GM13977 (cell line): ENCODE data around the gene NOS3.

ENCODE experiments used
- DNase-seq: peaks from one replicate; pipeline ENCODE4 v3.0.0; 2012; ENCODE audit warnings: low spot score
- in situ Hi-C: fragments of 300-500 bp; cut with MboI; formaldehyde crosslinking; loops from one replicate; pipeline ENCODE4 v1.12.0; 2022; ENCODE audit warnings: low sequenced_read_pairs, low pct_unique_long_range_greater_than_20kb, mixed read lengths, inconsistent platforms; ENCODE audit not compliant: unreplicated experiment
- TF ChIP-seq, protein P1 (sequence below): IDR thresholded peaks from 2 replicates; pipeline ENCODE4 v1.5.1; 2012; ENCODE audit warnings: mild to moderate bottlenecking, control low read depth; ENCODE audit not compliant: insufficient read depth; ENCODE audit errors: extremely low read depth, missing control alignments

The NOS3 gene

DNA sequence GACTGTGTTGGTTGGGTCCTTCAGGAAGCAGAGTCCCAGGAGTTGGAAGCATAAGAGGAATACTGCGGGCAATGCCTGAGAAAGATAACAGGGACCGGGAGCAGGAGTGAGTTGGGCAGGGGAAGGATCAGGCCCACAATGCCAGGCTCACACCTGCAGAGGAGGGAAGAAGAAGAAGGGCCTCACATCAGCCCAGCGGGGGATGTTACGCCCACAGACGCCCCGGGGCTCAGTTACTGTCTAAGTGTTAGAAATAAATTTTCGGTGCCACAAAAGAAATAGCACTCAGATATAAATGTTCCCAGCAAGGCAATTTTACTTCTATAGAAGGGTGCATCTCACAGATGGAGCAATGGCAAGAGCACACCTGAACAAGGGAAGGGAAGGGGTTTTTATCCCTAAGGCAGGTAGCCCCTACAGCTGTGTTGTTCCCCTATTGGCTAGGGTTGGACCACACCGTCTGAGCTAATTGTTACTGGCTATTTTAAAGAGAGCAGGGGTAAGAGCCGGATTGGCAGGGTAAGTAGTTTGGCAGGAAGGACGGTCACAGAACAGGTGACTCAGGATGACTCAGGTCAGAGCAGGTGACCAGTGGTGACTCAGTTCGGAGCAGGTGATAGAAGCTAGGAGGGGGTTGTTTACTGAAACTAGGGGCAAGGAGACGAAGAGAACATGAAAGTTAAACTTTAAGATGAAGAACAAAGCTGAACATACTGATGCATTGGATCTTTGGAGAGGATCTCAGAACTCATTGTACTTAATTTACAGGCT, at the start of gene NOS3:
Gene NOS3, plus strand, starts transcription at position 602 of the 771 bp plus-strand sequence. CDS start 2,787 bp downstream, outside the sequence.
- DNase-seq = no peak
- TF ChIP-seq, protein P1, sequence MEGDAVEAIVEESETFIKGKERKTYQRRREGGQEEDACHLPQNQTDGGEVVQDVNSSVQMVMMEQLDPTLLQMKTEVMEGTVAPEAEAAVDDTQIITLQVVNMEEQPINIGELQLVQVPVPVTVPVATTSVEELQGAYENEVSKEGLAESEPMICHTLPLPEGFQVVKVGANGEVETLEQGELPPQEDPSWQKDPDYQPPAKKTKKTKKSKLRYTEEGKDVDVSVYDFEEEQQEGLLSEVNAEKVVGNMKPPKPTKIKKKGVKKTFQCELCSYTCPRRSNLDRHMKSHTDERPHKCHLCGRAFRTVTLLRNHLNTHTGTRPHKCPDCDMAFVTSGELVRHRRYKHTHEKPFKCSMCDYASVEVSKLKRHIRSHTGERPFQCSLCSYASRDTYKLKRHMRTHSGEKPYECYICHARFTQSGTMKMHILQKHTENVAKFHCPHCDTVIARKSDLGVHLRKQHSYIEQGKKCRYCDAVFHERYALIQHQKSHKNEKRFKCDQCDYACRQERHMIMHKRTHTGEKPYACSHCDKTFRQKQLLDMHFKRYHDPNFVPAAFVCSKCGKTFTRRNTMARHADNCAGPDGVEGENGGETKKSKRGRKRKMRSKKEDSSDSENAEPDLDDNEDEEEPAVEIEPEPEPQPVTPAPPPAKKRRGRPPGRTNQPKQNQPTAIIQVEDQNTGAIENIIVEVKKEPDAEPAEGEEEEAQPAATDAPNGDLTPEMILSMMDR = no peak
- in situ Hi-C loops = no loop called here

DNA sequence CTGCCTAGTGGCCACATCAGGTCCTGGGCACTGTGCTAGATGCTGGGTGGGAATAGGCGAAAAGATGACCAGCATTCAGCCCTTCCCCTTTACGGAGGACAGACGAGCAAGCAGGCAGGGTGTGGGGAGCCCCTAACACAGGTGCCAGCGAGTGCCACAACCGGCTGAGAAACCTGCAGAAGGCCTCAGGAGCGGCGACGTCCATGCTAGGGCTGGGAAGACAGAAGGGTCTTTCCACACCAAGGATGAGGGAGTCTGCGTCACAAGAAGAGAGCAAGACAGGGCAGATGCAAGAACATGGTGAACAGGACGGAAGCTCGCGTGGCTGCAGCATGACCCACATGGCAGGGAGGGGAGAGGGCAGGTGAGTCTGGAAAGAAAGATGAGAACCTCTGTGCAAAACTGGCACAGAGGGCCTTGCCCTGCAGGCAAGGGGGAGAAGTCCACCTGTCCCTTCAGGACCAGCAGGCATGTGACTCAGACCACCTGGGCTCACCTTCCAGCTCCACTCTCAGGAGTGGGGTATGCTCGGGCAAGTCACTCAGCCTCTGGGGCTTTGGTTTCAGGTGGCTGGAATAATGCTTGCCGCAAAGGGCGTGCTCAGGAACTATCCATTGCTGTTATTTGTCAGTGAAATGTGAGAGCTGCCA, 49.3 kb upstream of the NOS3 start:
- no peak for DNase-seq
- in situ Hi-C loops = no loop called here
- TF ChIP-seq, protein P1 = no peak

DNA sequence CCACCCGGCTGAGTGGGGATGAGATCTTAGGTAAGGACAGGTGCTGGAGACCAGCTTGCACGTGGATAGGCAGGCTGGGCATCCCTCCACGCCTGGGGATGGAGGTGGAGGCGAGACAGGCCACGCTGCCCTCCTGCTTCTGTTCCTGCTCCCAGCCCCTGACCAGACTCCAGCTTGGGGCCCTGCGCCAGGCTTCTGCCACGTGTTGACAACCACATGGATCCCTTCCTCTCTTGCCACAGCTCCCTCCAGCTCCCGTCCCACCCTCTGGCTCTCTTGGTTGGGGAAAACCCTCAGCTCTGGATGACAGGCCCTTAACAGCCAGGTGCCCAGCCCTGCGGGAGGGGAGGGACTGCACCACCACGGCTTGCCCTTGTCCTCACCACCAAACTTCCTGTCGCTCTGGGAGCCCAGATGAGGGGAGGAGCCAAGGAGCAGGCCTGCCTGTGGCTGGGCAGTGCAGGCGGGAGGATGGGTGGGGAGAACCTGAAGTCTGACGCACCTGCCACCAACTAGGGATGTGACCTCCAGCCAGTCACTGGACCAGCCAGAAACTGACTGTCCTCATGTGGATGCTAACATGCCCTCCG, 48.7 kb upstream of the NOS3 start:
- DNase-seq = no peak
- TF ChIP-seq, protein P1 = no peak
- in situ Hi-C loops = no loop called here

DNA sequence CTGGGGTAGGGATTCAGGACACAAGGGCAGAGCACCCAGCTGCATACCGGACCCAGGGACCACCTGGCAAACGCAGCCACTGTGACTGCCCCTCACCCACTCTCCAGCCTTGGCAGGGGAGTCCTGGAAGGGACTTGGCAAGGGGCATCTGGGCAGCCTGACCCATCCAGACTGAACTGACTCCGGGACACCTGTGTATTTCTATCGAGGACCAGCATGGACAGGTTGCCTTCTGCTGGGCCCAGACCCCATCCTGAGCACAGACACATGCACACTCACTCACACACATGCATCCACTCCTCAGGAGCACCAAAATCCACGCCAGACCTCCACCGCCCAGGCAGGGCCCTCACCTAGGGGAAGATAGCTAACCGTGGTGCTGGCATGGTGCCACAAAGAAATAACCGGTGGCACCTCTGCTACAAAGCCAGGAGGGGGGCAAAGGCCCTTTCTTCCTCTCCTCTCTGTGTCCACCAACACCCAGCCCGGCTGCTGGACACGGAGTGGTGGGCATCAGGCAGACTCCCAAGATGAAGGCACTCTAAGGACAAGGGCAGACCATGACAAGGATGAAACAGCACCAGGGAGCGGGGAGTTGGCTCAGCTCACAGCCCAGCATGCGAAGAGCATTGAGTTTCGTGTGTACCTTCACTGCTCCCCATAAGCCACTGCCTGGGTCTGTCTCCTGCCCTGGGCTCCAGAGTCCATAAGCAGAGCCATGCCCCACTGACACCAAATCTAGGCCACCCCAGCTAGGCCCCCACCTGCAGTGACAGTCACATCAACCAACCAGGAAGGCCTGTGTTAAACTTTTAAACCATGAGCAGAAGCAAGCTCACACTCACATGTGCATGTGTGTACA, 48.0 kb upstream of the NOS3 start:
- TF ChIP-seq, protein P1 = no peak
- in situ Hi-C loops = no loop called here
- no peak for DNase-seq

DNA sequence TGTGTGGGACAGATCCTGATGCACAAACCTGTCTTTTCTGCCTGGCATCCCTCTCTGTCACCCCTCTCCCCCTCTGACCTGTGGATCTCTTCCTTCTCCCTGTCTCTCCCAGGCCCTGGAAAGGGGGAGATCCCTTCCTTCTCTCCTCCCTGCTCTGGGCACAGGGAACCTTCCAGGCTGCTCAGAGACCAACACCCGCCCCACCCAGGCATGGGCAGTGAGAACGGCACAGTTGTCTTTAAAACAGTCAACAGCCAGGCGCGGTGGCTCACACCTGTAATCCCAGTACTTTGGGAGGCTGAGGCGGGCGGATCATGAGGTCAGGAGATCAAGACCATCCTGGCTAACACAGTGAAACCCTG, 47.4 kb upstream of the NOS3 start:
- TF ChIP-seq, protein P1 = no peak
- in situ Hi-C loops = no loop called here
- no peak for DNase-seq

DNA sequence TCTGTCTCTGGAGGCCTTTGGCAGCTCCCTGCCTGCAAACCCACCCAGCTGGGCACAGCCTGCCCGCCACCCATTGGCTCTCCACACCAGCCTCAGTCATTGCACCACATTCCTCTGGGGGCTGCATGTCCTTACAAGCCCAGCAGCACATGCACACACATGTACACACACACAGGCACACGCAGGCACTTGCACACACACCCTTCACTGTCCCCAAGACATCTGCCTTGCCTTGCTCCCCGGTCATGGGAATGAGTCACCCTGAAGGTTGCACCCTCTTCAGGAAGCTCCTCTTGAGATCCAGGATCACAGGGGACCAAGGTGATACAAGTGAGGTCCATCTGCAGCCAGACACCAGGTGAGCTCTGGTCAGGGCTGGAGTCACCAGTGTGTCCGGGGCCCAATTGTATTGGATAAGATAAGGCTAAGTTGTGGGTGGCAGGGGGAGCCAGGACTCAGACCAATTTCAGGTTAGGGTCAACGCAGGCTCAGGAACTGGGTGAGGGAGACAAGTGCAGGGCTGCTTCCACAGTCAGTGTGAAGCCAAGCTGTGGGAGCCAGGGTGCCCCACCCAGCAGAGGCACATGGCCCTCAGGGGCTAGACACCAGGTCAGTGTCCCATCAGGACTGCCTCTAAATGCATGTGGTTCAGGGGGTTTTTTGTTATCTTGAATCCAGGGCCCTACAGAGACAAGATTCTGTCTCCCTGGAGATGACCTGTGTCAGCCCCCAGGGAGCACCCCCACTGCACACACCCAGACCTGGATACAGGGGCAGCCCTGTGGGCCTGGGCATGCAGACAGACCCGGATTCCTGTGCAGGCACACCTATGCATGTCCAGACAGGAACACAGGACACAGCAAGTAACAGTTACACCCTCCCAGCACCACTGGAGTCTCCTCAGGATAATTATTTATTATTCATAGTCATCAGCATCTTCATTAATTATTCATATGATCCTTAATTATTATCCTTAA, 46.5 kb upstream of the NOS3 start:
- in situ Hi-C loops = no loop called here
- TF ChIP-seq, protein P1 = no peak

More for the DNA sequence above, 46.5 kb upstream of the NOS3 start:
- DNase-seq = no peak
